Osteoblast (primary cell): ENCODE results near the gene PTK6. TPM values are rescaled to one million over a fixed set of nuclear protein-coding genes. Genes with fewer than 3 reads are reported as not detected.

Source experiments
- DNase-seq: peaks from one replicate; pipeline ENCODE4 v3.0.0; 2011; ENCODE audit warnings: low spot score, mixed read lengths; ENCODE audit not compliant: insufficient read length; ENCODE audit errors: missing footprints
- H2AFZ ChIP-seq: 2 replicates; pipeline ENCODE4 v1.6.0; 2011; ENCODE audit warnings: mild to moderate bottlenecking, low read length
- H3K27ac ChIP-seq: 2 replicates; pipeline ENCODE4 v1.5.1; 2011; ENCODE audit warnings: mild to moderate bottlenecking, low read depth, low read length, moderate library complexity
- H3K27me3 ChIP-seq: 2 replicates; pipeline ENCODE4 v1.6.0; 2012; ENCODE audit warnings: mild to moderate bottlenecking, control low read depth, inconsistent platforms, low read length, moderate library complexity; ENCODE audit not compliant: insufficient read depth
- H3K36me3 ChIP-seq: 2 replicates; pipeline ENCODE4 v1.5.1; 2011; ENCODE audit warnings: mild to moderate bottlenecking, low read length, control low read depth, moderate library complexity; ENCODE audit not compliant: insufficient read depth
- H3K4me1 ChIP-seq: 2 replicates; pipeline ENCODE4 v1.5.1; 2011; ENCODE audit warnings: mild to moderate bottlenecking, low read length, control low read depth, moderate library complexity; ENCODE audit not compliant: insufficient read depth
- H3K4me2 ChIP-seq: 2 replicates; pipeline ENCODE4 v1.6.0; 2011; ENCODE audit warnings: mild to moderate bottlenecking, low read length; ENCODE audit not compliant: insufficient read depth
- H3K4me3 ChIP-seq: fragments of 200-600 bp; sonication (generic); 3 replicates; pipeline ENCODE4 v1.5.1; 2012; ENCODE audit warnings: mild to moderate bottlenecking, low read length, inconsistent platforms; ENCODE audit not compliant: insufficient read depth
- H3K79me2 ChIP-seq: 2 replicates; pipeline ENCODE4 v1.6.0; 2012; ENCODE audit warnings: mild to moderate bottlenecking, low read length, control low read depth, inconsistent platforms; ENCODE audit not compliant: insufficient read depth
- H3K9me3 ChIP-seq: 2 replicates; pipeline ENCODE4 v1.5.1; 2011; ENCODE audit warnings: low read depth, low read length, control low read depth
- H4K20me1 ChIP-seq: 2 replicates; pipeline ENCODE4 v1.6.0; 2012; ENCODE audit warnings: mild to moderate bottlenecking, low read length, control low read depth; ENCODE audit not compliant: insufficient read depth
- total RNA-seq: library from RNA; depleted of rRNA; stranded (reverse); fragments of >200 nt; gene quantifications from 2 replicates; pipeline ENCODE4 v1.2.3, GENCODE V29; 2012
- TF ChIP-seq, protein P1 (sequence below): IDR thresholded peaks from 2 replicates; pipeline ENCODE4 v1.5.1; 2011; ENCODE audit warnings: mild to moderate bottlenecking, low read depth, low read length, moderate library complexity; ENCODE audit errors: extremely low read depth

The PTK6 gene
- total RNA-seq, 1 donor, result not detected

DNA sequence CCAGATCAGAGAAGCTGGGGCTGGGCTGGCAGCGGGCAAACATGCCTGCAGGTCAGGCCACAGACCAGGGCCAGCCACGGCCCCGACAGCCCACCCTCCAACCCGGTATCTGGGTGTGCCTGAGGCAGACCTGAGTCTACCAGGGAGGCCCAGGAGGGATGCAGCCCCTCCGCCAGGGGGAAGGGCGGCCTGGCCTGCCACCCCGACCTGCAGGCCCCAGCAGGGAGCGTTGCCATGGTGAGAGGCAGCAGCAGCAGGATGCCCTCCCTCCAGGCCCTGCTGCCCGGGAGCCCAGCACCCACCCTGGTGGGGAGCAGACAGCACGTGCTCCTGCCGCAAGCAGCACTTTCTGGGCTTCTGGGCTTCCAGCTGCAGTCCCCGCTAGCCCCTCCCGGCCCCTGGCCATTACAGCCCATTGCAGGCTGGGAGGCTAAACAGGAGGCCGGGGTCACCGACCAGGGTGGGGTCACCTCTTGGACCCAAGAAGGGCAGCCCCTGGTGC lies 34.5 kb downstream of the PTK6 start:
- peaks cover 29% of the 10 kb centered on the region for H3K27me3 ChIP-seq
- peak; percentile 58 for DNase-seq
- H3K4me2 ChIP-seq, result no peak overlapping the region
- TF ChIP-seq, protein P1, sequence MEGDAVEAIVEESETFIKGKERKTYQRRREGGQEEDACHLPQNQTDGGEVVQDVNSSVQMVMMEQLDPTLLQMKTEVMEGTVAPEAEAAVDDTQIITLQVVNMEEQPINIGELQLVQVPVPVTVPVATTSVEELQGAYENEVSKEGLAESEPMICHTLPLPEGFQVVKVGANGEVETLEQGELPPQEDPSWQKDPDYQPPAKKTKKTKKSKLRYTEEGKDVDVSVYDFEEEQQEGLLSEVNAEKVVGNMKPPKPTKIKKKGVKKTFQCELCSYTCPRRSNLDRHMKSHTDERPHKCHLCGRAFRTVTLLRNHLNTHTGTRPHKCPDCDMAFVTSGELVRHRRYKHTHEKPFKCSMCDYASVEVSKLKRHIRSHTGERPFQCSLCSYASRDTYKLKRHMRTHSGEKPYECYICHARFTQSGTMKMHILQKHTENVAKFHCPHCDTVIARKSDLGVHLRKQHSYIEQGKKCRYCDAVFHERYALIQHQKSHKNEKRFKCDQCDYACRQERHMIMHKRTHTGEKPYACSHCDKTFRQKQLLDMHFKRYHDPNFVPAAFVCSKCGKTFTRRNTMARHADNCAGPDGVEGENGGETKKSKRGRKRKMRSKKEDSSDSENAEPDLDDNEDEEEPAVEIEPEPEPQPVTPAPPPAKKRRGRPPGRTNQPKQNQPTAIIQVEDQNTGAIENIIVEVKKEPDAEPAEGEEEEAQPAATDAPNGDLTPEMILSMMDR, result no peak
- H4K20me1 ChIP-seq, result no peaks in the 10 kb centered on the region
- no peak overlapping the region for H3K4me3 ChIP-seq
- H3K36me3 ChIP-seq, result no peaks in the 10 kb centered on the region
- H2AFZ ChIP-seq, result no peak overlapping the region
- no peaks in the 10 kb centered on the region for H3K4me1 ChIP-seq
- H3K9me3 ChIP-seq, result no peaks in the 10 kb centered on the region
- no peaks in the 10 kb centered on the region for H3K79me2 ChIP-seq
- H3K27ac ChIP-seq, result no peak overlapping the region

DNA sequence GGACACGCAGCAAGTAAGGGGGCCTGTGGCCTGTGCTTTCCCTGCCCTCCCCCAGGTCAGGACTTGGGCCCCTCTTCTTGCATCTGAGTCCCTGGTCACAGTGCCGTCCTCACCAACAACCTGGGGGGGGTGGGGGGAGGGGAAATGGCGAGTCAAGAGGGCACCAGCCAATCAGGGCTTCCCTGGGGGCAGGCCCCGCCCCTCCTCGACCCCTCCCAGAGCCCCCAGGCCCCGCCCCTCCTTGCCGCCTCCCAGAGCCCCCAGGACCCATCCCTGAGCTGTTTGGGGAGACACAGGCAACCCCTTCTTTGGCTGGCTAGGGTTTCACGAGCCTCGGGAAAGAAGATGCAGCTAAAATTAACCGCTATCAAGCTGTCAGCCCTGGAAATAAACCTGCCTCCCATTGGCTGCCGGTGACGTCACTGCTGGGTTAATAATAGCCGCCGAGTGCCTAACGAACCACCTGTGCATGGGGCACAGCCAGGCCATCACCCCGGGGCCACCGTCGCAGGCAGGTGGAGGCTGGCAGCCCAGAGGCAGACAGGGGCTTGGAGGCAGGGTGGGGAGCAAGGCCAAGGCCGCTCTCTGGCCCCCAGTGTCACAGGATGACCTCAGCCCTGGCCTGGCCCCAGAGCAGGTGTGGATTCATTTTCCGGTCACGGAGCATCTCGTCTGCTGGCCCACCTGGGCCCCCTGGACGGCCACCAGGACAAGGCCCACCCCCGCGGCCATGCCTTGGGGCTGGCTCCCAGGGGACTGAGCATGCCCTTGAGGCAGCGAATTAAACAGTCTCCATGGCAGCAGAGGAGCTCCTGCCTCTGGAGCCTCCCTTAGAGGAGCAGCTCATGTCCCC lies 35.1 kb downstream of the PTK6 start:
- Histone ChIP-seq H2AFZ (no peak overlapping the region), H3K4me2 (no peak overlapping the region), H3K27ac (no peak overlapping the region), H4K20me1 (no peaks in the 10 kb centered on the region), H3K79me2 (no peaks in the 10 kb centered on the region), H3K27me3 (peaks cover 35% of the 10 kb centered on the region), H3K9me3 (no peaks in the 10 kb centered on the region), H3K36me3 (no peaks in the 10 kb centered on the region), H3K4me3 (no peak overlapping the region), H3K4me1 (no peaks in the 10 kb centered on the region)
- peak; percentile 93 for DNase-seq
- TF ChIP-seq, protein P1, result no peak

DNA sequence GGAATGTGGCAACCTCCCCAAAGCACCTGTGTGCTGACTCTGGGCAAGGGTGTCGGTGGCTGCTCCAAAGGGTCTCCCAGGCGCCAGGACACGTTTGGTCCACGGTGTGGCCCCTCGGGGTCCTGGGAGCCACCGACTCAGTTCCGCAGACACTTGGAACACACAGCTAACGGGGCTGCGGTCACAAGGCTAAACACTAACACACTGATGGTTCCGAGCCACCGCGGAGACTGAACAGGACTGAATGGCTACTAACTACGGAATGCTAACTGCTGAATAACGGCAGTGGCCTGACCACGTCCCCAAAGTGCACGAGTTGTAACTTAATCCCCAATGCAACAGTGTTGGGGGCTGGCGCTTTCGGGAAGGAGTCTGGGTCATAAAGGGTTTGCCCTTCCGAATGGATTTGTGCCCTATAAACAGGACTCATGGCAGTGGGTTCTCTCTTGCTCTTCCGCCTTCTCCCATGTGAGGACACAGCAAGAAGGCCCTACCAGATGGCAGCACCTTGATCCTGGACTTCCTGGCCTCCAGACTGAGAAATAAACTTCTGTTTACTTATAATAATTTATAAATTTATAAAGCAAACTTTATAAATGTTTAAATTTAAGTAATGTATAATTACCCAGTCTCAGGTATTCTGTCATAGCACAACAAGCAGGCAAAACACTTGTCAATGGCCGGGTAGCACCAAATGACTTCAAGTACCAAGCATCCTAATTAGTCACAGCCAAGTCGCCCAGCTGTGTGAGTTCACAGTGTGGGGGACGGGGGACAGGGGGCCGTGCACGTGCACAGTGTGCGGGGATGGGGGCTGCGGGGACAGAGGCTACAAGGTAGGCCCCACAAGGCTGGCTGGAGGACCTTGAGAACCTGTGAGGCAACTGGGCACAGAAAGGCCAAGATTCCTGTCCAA lies 36.0 kb downstream of the PTK6 start:
- peak; percentile 80 for DNase-seq
- H4K20me1 ChIP-seq, result no peaks in the 10 kb centered on the region
- TF ChIP-seq, protein P1, result no peak
- H3K4me2 ChIP-seq, result no peak overlapping the region
- peaks cover 39% of the 10 kb centered on the region for H3K27me3 ChIP-seq
- H3K9me3 ChIP-seq, result no peaks in the 10 kb centered on the region
- no peaks in the 10 kb centered on the region for H3K79me2 ChIP-seq
- no peak overlapping the region for H3K4me3 ChIP-seq
- H3K27ac ChIP-seq, result no peak overlapping the region
- H2AFZ ChIP-seq, result no peak overlapping the region
- H3K36me3 ChIP-seq, result no peaks in the 10 kb centered on the region
- peaks cover 3% of the 10 kb centered on the region for H3K4me1 ChIP-seq
